Measurements from ENCODE around the gene MAN2A1.

DNA sequence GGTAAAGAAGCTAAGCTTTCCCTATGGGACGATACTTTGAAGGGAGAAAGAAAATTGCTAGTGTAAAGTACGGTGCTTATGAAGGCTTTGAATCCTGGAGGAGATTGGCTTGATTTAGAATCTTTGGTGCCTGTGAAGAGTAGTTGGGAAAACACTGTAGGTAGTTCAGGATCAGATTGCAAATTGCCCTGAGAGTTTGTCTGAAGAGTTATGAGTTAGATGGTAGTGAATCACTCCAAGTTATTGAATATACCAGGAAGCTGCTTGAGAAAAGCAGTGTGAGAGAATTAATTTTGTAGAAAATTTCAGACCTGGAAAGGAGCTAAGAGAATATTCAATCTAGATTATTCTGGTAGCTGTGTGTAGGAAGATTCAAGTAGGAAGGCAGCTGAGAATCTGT lies 11.5 kb downstream of the MAN2A1 start:
- TF ChIP-seq EZH2phosphoT487 (IDR thresholded peaks at IDR 0.05; ENCODE audit: insufficient read depth, low read depth) (no peak), EZH2 (IDR thresholded peaks at IDR 0.05; ENCODE audit: insufficient read depth, poor library complexity, severe bottlenecking) (no peak)
